ENCODE results near the gene BMPR1A. TPM values are rescaled to one million over a fixed set of nuclear protein-coding genes. Genes with fewer than 3 reads are reported as not detected.

BMPR1A gene
- total RNA-seq, 2 donors from 2014 or later: 9.9 to 12.2 TPM

DNA sequence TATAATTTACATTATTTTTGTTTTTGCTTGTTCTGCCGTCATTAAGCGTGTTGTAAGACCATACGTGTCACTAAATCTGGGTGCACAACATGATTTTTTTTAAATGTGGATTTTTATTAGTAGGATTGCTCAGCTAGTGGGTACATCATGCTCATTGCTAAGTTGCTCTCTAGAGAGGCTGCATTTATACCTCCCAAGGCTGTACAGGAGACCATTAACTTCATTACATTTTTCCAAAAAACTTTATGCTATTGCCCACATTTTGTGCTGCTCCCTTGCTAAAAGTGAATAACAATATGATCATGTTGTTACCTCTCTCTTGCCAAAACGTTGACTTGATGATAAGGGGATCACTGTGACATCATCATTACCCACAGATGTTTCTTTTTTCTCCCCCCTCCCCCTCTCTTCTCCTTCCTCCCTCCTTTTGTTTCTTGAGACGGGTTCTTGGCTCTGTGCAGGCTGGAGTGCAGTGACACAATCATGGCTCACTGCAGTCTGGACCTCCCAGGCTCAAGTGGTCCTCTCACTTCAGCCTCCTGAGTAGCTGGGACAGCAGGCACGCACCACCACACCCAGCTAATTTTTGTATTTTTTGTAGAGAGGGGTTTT lies 65.1 kb downstream of the BMPR1A start:
- Histone ChIP-seq H3K9me3 (no peaks in the 10 kb centered on the region), H3K27ac (no peak overlapping the region), H3K27me3 (no peaks in the 10 kb centered on the region), H3K4me3 (no peak overlapping the region), H3K4me1 (no peaks in the 10 kb centered on the region), H3K36me3 (replicated peaks in 1 of 2; ENCODE audit: insufficient read depth in 1 of 2, low read depth in 2 of 2) (no peaks in the 10 kb centered on the region)
- 69 to 74% methylated on average over 6 of the region's 6 CpGs for WGBS, 2 donors
- intact Hi-C loops (cut with DNase I): no loop called here
- DNase-seq (no peak), ATAC-seq (no peak)
- TF ChIP-seq, protein P1, sequence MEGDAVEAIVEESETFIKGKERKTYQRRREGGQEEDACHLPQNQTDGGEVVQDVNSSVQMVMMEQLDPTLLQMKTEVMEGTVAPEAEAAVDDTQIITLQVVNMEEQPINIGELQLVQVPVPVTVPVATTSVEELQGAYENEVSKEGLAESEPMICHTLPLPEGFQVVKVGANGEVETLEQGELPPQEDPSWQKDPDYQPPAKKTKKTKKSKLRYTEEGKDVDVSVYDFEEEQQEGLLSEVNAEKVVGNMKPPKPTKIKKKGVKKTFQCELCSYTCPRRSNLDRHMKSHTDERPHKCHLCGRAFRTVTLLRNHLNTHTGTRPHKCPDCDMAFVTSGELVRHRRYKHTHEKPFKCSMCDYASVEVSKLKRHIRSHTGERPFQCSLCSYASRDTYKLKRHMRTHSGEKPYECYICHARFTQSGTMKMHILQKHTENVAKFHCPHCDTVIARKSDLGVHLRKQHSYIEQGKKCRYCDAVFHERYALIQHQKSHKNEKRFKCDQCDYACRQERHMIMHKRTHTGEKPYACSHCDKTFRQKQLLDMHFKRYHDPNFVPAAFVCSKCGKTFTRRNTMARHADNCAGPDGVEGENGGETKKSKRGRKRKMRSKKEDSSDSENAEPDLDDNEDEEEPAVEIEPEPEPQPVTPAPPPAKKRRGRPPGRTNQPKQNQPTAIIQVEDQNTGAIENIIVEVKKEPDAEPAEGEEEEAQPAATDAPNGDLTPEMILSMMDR (IDR thresholded peaks at IDR 0.05): no peak
- TF ChIP-seq POLR2A (IDR thresholded peaks at IDR 0.05): no peak

DNA sequence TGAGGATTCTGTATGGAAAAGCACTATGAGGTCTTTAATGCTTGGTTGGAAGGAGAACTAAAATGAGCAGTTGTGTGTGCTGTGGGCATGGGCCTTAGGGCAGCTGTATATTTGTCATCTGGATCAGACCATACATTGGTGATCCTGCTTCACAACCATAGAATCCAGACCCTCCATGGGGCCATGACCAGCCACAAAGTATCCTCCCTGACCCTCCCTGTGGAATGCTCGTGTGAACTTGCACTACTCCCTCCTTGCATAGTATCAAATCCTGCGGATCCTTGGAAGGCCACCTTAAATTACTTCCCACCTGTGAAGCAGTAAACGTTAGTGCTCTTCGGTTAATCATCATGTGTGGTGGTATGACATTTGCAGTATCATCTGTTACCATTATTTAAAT lies 67.1 kb downstream of the BMPR1A start:
- no peaks in the 10 kb centered on the region for H3K4me1 ChIP-seq
- DNase-seq (no peak), ATAC-seq (no peak)
- no peaks in the 10 kb centered on the region for H3K36me3 ChIP-seq (replicated peaks in 1 of 2; ENCODE audit: insufficient read depth in 1 of 2, low read depth in 2 of 2)
- intact Hi-C loops (cut with DNase I): no loop called here
- 78 to 80% methylated on average over 4 of the region's 4 CpGs for WGBS, 2 donors
- no peaks in the 10 kb centered on the region for H3K9me3 ChIP-seq
- no peaks in the 10 kb centered on the region for H3K27me3 ChIP-seq
- no peak overlapping the region for H3K4me3 ChIP-seq
- H3K27ac ChIP-seq: no peak overlapping the region
- TF ChIP-seq, protein P1 (IDR thresholded peaks at IDR 0.05): no peak
- no peak for TF ChIP-seq POLR2A (IDR thresholded peaks at IDR 0.05)

DNA sequence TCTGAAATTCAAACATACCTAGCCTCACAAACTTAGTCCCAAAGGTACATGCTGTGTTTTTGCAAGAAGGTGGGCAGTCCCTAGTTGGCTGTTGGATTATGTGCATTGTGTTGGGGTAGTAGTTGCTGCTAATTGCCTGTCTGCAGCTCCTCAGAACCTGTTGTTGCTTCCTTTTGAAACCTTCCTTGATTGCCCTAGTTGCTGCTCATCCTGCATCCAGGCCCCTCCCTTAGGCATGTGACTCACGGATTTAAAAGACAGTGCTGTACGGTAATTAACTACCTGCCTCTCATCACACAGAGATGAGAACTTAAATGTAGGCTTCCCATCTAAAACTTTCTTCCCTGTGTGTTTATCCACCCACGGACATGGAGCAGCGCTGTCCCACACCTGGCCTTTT lies 67.7 kb downstream of the BMPR1A start:
- no peak overlapping the region for H3K4me3 ChIP-seq
- no peaks in the 10 kb centered on the region for H3K27me3 ChIP-seq
- TF ChIP-seq, protein P1 (IDR thresholded peaks at IDR 0.05): no peak
- no peak for TF ChIP-seq POLR2A (IDR thresholded peaks at IDR 0.05)
- intact Hi-C loops (cut with DNase I): no loop called here
- no peaks in the 10 kb centered on the region for H3K9me3 ChIP-seq
- peaks cover under 1% of the 10 kb centered on the region for H3K4me1 ChIP-seq
- 77 to 88% methylated on average over 4 of the region's 4 CpGs for WGBS, 2 donors
- H3K27ac ChIP-seq: no peak overlapping the region
- DNase-seq (no peak), ATAC-seq (no peak)
- no peaks in the 10 kb centered on the region for H3K36me3 ChIP-seq (replicated peaks in 1 of 2; ENCODE audit: insufficient read depth in 1 of 2, low read depth in 2 of 2)

DNA sequence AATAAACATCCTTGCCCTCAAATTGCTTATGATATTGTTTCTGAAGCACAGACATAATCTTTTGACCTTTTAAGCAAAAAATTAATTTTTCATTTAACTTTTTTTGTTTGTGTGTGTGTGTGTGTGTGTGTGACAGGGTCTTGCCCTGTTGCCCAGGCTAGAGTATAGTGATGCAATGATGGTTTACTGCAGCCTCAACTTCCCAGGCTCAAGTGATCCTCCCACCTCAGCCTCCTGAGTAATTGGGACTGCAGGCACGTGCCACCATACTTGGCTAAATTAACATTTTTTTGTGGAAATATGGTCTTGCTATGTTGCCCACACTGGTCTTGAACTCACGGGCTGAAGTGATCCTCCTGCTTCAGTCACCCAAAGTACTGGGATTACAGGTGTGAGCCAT lies 68.9 kb downstream of the BMPR1A start:
- 84 to 85% methylated on average over 2 of the region's 2 CpGs for WGBS, 2 donors
- no peak overlapping the region for H3K4me3 ChIP-seq
- ATAC-seq (no peak), DNase-seq (no peak)
- peaks cover 12% of the 10 kb centered on the region for H3K4me1 ChIP-seq
- H3K36me3 ChIP-seq (replicated peaks in 1 of 2; ENCODE audit: insufficient read depth in 1 of 2, low read depth in 2 of 2): no peaks in the 10 kb centered on the region
- TF ChIP-seq, protein P1 (IDR thresholded peaks at IDR 0.05): no peak
- TF ChIP-seq POLR2A (IDR thresholded peaks at IDR 0.05): no peak
- H3K27me3 ChIP-seq: no peaks in the 10 kb centered on the region
- intact Hi-C loops (cut with DNase I): no loop called here
- no peak overlapping the region for H3K27ac ChIP-seq
- no peaks in the 10 kb centered on the region for H3K9me3 ChIP-seq

DNA sequence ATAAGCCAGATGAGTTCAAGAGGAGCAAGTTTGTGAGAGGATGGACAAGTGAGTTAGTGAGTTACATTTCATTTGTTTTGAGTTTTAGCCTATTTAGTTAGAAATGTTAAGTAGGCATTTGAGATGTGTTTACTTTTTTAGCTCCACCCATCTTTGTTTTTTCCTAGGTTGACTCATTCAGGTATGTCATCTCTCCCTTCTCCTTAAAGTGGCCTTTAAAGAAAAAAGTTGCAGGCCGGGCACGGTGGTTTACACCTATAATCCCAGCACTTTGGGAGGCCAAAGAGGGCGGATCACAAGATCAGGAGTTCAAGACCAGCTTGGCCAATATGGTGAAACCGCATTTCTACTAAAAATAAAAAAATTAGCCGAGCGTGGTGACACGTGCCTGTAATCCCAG lies 71.2 kb downstream of the BMPR1A start:
- Histone ChIP-seq H3K36me3 (replicated peaks in 1 of 2; ENCODE audit: insufficient read depth in 1 of 2, low read depth in 2 of 2) (no peaks in the 10 kb centered on the region), H3K4me3 (no peak overlapping the region), H3K27me3 (no peaks in the 10 kb centered on the region), H3K9me3 (no peaks in the 10 kb centered on the region), H3K27ac (no peak overlapping the region), H3K4me1 (peaks cover 18% of the 10 kb centered on the region)
- intact Hi-C loops (cut with DNase I): no loop called here
- no peak for DNase-seq
- no peak for ATAC-seq
- TF ChIP-seq, protein P1 (IDR thresholded peaks at IDR 0.05): no peak
- TF ChIP-seq POLR2A (IDR thresholded peaks at IDR 0.05): no peak
- 93 to 96% methylated on average over 7 of the region's 7 CpGs for WGBS, 2 donors

Data from body of pancreas (tissue), 4 donors.